H9 (cell line): ENCODE results near the gene SLC44A3. TPM values are rescaled to one million over a fixed set of nuclear protein-coding genes. Genes with fewer than 3 reads are reported as not detected.
"Not testable (repeated sequence)": the region's sequence is repeated elsewhere in the genome, so short reads cannot be mapped to it uniquely, and the experiment has no call there.

ENCODE experiments used
- DNase-seq: peaks from one replicate; pipeline ENCODE4 v3.0.0-alpha.2; 2017
- H2AFZ ChIP-seq: one replicate; pipeline ENCODE4 v1.6.1; 2013; ENCODE audit warnings: mild to moderate bottlenecking, low read length, control low read depth, moderate library complexity
- H2AK5ac ChIP-seq: 2 replicates; pipeline ENCODE4 v1.6.1; 2013; ENCODE audit warnings: low read length, control low read depth, mixed read lengths; ENCODE audit not compliant: insufficient read length
- H2BK120ac ChIP-seq: one replicate; pipeline ENCODE4 v1.6.1; 2013; ENCODE audit warnings: low read depth, mild to moderate bottlenecking, low read length, control low read depth, inconsistent platforms; ENCODE audit not compliant: poor library complexity, severe bottlenecking
- H2BK12ac ChIP-seq: 2 replicates; pipeline ENCODE4 v1.6.1; 2013; ENCODE audit warnings: low read length, control low read depth, mixed read lengths, low read depth; ENCODE audit not compliant: insufficient read length
- H2BK15ac ChIP-seq: 2 replicates; pipeline ENCODE4 v1.6.1; 2013; ENCODE audit warnings: low read depth, low read length, control low read depth
- H2BK20ac ChIP-seq: one replicate; pipeline ENCODE4 v1.6.1; 2013; ENCODE audit warnings: low read depth, mild to moderate bottlenecking, low read length, control low read depth, inconsistent platforms; ENCODE audit not compliant: poor library complexity, severe bottlenecking
- H2BK5ac ChIP-seq: 2 replicates; pipeline ENCODE4 v1.6.1; 2013; ENCODE audit warnings: low read length, control low read depth, mixed read lengths; ENCODE audit not compliant: insufficient read length
- H3K14ac ChIP-seq: 2 replicates; pipeline ENCODE4 v1.6.1; 2013; ENCODE audit warnings: low read length, control low read depth; ENCODE audit not compliant: insufficient read depth
- H3K18ac ChIP-seq: 2 replicates; pipeline ENCODE4 v1.6.1; 2013; ENCODE audit warnings: low read depth, mild to moderate bottlenecking, mixed read lengths, low read length, control low read depth; ENCODE audit not compliant: insufficient read length
- H3K23ac ChIP-seq: 2 replicates; pipeline ENCODE4 v1.6.1; 2013; ENCODE audit warnings: low read length, control low read depth, mixed read lengths, low read depth; ENCODE audit not compliant: insufficient read length
- H3K23me2 ChIP-seq: 2 replicates; pipeline ENCODE4 v1.6.1; 2013; ENCODE audit warnings: low read depth, mild to moderate bottlenecking, mixed read lengths, low read length, control low read depth; ENCODE audit not compliant: insufficient read length, poor library complexity, severe bottlenecking
- H3K27ac ChIP-seq: 2 replicates; pipeline ENCODE4 v1.5.1; 2013; ENCODE audit warnings: low read length, control low read depth, mixed read lengths, low read depth; ENCODE audit not compliant: insufficient read length
- H3K27me3 ChIP-seq: 2 replicates; pipeline ENCODE4 v1.6.1; 2013; ENCODE audit warnings: low read length, control low read depth, inconsistent platforms; ENCODE audit not compliant: insufficient read depth
- H3K4ac ChIP-seq: 2 replicates; pipeline ENCODE4 v1.6.1; 2013; ENCODE audit warnings: low read depth, mild to moderate bottlenecking, control low read depth, inconsistent platforms, low read length, moderate library complexity
- H3K4me1 ChIP-seq: 2 replicates; pipeline ENCODE4 v1.6.1; 2013; ENCODE audit warnings: low read length, control low read depth, inconsistent platforms; ENCODE audit not compliant: insufficient read depth
- H3K4me2 ChIP-seq: 2 replicates; pipeline ENCODE4 v1.6.1; 2013; ENCODE audit warnings: low read length, control low read depth, mixed read lengths; ENCODE audit not compliant: insufficient read length, insufficient read depth
- H3K56ac ChIP-seq: 2 replicates; pipeline ENCODE4 v1.6.1; 2013; ENCODE audit warnings: low read depth, mild to moderate bottlenecking, mixed read lengths, low read length, control low read depth; ENCODE audit not compliant: insufficient read length
- H3K79me1 ChIP-seq: 2 replicates; pipeline ENCODE4 v1.6.1; 2013; ENCODE audit warnings: low read depth, mild to moderate bottlenecking, moderate library complexity, low read length, control low read depth, inconsistent platforms; ENCODE audit not compliant: insufficient read depth, poor library complexity, severe bottlenecking
- H3K79me2 ChIP-seq: 2 replicates; pipeline ENCODE4 v1.6.1; 2013; ENCODE audit warnings: low read length, control low read depth, inconsistent platforms; ENCODE audit not compliant: insufficient read depth
- H3K9ac ChIP-seq: 2 replicates; pipeline ENCODE4 v1.6.1; 2013; ENCODE audit warnings: low read length, control low read depth, mixed read lengths; ENCODE audit not compliant: insufficient read length; ENCODE audit errors: extremely low read depth
- H3K9me3 ChIP-seq: one replicate; pipeline ENCODE4 v1.6.1; 2013; ENCODE audit warnings: low read depth, low read length, inconsistent platforms; ENCODE audit not compliant: control insufficient read depth
- H3T11ph ChIP-seq: one replicate; pipeline ENCODE4 v1.6.1; 2013; ENCODE audit warnings: mild to moderate bottlenecking, low read length, control low read depth, inconsistent platforms
- H4K20me1 ChIP-seq: one replicate; pipeline ENCODE4 v1.6.1; 2013; ENCODE audit not compliant: control insufficient read depth, insufficient read length, insufficient read depth
- H4K5ac ChIP-seq: 2 replicates; pipeline ENCODE4 v1.6.1; 2013; ENCODE audit warnings: low read depth, mild to moderate bottlenecking, mixed read lengths, low read length, control low read depth; ENCODE audit not compliant: insufficient read length
- H4K8ac ChIP-seq: replicated peaks from 2 replicates; pipeline ENCODE4 v1.6.1; 2013; ENCODE audit warnings: low read length, control low read depth, mixed read lengths, low read depth; ENCODE audit not compliant: insufficient read length
- H4K91ac ChIP-seq: 2 replicates; pipeline ENCODE4 v1.6.1; 2013; ENCODE audit warnings: low read depth, mild to moderate bottlenecking, moderate library complexity, mixed read lengths, low read length, control low read depth; ENCODE audit not compliant: insufficient read length
- H3K27ac Mint-ChIP-seq, 3 experiments: 2 replicates in 2 of 3; 3 replicates in 1 of 3; pipeline ENCODE4 v1.8.0; 2020 to 2021; ENCODE audit warnings: mixed read lengths in 3 of 3, mild to moderate bottlenecking in 1 of 3, moderate library complexity in 1 of 3
- H3K27me3 Mint-ChIP-seq: 2 replicates; pipeline ENCODE4 v1.8.0; 2021; ENCODE audit warnings: low read depth, mild to moderate bottlenecking, moderate library complexity, mixed read lengths
- H3K36me3 Mint-ChIP-seq, 3 experiments: 2 replicates in 2 of 3; 3 replicates in 1 of 3; pipeline ENCODE4 v1.8.0; 2020 to 2021; ENCODE audit warnings: low read depth in 3 of 3, mixed read lengths in 3 of 3; ENCODE audit not compliant: insufficient read depth in 1 of 3
- H3K4me1 Mint-ChIP-seq, 2 experiments: 2 replicates each; pipeline ENCODE4 v1.8.0; 2020; ENCODE audit warnings: mixed read lengths in 2 of 2
- H3K4me3 Mint-ChIP-seq, 2 experiments: 2 replicates in 1 of 2; 3 replicates in 1 of 2; pipeline ENCODE4 v1.8.0; 2020 to 2021; ENCODE audit warnings: mild to moderate bottlenecking in 2 of 2, mixed read lengths in 2 of 2, moderate library complexity in 1 of 2
- H3K9me3 Mint-ChIP-seq, 2 experiments: 2 replicates in 1 of 2; 3 replicates in 1 of 2; pipeline ENCODE4 v1.8.0; 2020; ENCODE audit warnings: mild to moderate bottlenecking in 2 of 2, mixed read lengths in 2 of 2, moderate library complexity in 1 of 2
- WGBS: extraction: QIAGEN DNeasy Blood & Tissue Kit; methylation state at CpG from one replicate; pipeline ENCODE4 v1.1.7; 2013; ENCODE audit warnings: missing lambda C conversion rate, low lambda C conversion rate, mixed read lengths; ENCODE audit not compliant: insufficient read length; ENCODE audit errors: extremely low coverage; 5-methylcytosine and 5-hydroxymethylcytosine counted together
- total RNA-seq: library from RNA; stranded (reverse); gene quantifications from 2 replicates; pipeline ENCODE4 v1.2.1, GENCODE V29; 2021
- TF ChIP-seq, protein P1 (sequence below): fragments of 200-600 bp; sonication (generic); conservative IDR thresholded peaks from 3 replicates; pipeline ENCODE4 v1.8.0; 2021; ENCODE audit warnings: antibody characterized with exemption, mild to moderate bottlenecking

SLC44A3 gene
- total RNA-seq, 1 experiment from 2014 or later, result 5.5 TPM

- no peaks in the 10 kb centered on the region for H3K79me2 ChIP-seq
- H3K4me1 ChIP-seq, result no peaks in the 10 kb centered on the region
- H2AFZ ChIP-seq, result no peak overlapping the region
- no peak overlapping the region for H2BK5ac ChIP-seq
- H3K4ac ChIP-seq, result no peak overlapping the region
- no peak overlapping the region for H4K5ac ChIP-seq
- no peak overlapping the region for H3K23ac ChIP-seq
- H2AK5ac ChIP-seq, result no peak overlapping the region
- H3K9me3 Mint-ChIP-seq, result no peaks in the 10 kb centered on the region
- H2BK120ac ChIP-seq, result no peak overlapping the region
- no peak overlapping the region for H3K18ac ChIP-seq
- H3T11ph ChIP-seq, result no peak overlapping the region
- H3K23me2 ChIP-seq, result no peaks in the 10 kb centered on the region
- H3K36me3 Mint-ChIP-seq, result no peaks in the 10 kb centered on the region; a peak in 1 of 7 replicates
- no peak overlapping the region for H2BK12ac ChIP-seq
- H3K9me3 ChIP-seq, result no peaks in the 10 kb centered on the region
- no peak for DNase-seq
- H2BK15ac ChIP-seq, result no peak overlapping the region
- WGBS, result no CpG with 5 or more reads among the region's 2 CpGs
- H3K27me3 Mint-ChIP-seq, result no peaks in the 10 kb centered on the region
- no peak overlapping the region for H3K4me3 Mint-ChIP-seq
- TF ChIP-seq, protein P1, sequence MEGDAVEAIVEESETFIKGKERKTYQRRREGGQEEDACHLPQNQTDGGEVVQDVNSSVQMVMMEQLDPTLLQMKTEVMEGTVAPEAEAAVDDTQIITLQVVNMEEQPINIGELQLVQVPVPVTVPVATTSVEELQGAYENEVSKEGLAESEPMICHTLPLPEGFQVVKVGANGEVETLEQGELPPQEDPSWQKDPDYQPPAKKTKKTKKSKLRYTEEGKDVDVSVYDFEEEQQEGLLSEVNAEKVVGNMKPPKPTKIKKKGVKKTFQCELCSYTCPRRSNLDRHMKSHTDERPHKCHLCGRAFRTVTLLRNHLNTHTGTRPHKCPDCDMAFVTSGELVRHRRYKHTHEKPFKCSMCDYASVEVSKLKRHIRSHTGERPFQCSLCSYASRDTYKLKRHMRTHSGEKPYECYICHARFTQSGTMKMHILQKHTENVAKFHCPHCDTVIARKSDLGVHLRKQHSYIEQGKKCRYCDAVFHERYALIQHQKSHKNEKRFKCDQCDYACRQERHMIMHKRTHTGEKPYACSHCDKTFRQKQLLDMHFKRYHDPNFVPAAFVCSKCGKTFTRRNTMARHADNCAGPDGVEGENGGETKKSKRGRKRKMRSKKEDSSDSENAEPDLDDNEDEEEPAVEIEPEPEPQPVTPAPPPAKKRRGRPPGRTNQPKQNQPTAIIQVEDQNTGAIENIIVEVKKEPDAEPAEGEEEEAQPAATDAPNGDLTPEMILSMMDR, result no peak
- no peak overlapping the region for H3K27ac Mint-ChIP-seq
- H3K27ac ChIP-seq, result no peak overlapping the region
- H3K4me1 Mint-ChIP-seq, result peaks cover 0 to 5% of the 10 kb centered on the region in 2 experiments; a peak in 1 of 4 replicates
- H4K91ac ChIP-seq, result no peak overlapping the region
- no peak overlapping the region for H3K14ac ChIP-seq
- no peaks in the 10 kb centered on the region for H3K79me1 ChIP-seq
- no peak overlapping the region for H3K4me2 ChIP-seq
- no peak overlapping the region for H3K56ac ChIP-seq
- H3K27me3 ChIP-seq, result no peaks in the 10 kb centered on the region
- no peaks in the 10 kb centered on the region for H4K20me1 ChIP-seq
- no peak overlapping the region for H3K9ac ChIP-seq
- H2BK20ac ChIP-seq, result no peak overlapping the region
- H4K8ac ChIP-seq, result no peak overlapping the region
These were observed 16.7 kb downstream of the SLC44A3 start for GRCh38 chr1:94836891-94837290.

DNA sequence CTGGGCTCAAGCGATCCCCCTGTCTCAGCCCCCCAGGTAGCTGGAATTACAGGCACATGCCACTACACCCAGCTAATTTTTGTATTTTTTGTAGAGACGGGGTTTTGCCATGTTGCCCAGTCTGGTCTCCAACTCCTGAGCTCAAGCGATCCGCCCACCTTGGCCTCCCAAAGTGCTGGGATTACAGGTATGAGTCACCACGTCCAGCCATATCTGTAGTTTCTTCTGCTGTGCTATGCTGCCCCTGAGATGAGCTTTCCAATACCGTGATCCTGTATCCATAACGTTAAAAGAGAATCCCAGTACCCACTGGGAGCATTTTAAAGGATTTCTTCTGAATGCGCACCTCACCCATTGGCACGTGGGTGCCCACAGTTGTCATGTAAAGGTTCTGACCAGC is 20.2 kb downstream of the SLC44A3 start:
- H3K56ac ChIP-seq, H2AK5ac ChIP-seq, H2BK120ac ChIP-seq, H2BK15ac ChIP-seq, H3K9me3 ChIP-seq, H4K91ac ChIP-seq, H3K27me3 Mint-ChIP-seq, H2BK12ac ChIP-seq, H3K79me2 ChIP-seq, H3K27ac Mint-ChIP-seq, H3K36me3 Mint-ChIP-seq, H3K4me1 Mint-ChIP-seq, H3K18ac ChIP-seq, H3K27ac ChIP-seq, H3K23ac ChIP-seq, H2BK5ac ChIP-seq, H4K5ac ChIP-seq, H3K4me3 Mint-ChIP-seq, H2BK20ac ChIP-seq, H3K27me3 ChIP-seq, DNase-seq, H3K23me2 ChIP-seq, H3K9me3 Mint-ChIP-seq, H3K4me1 ChIP-seq, H3T11ph ChIP-seq, H4K20me1 ChIP-seq, H4K8ac ChIP-seq, H3K9ac ChIP-seq, H3K79me1 ChIP-seq, H3K14ac ChIP-seq, H3K4ac ChIP-seq, H3K4me2 ChIP-seq, H2AFZ ChIP-seq: not testable (repeated sequence)
- WGBS, result no CpG with 5 or more reads among the region's 9 CpGs
